Measurements from ENCODE around the gene ARHGEF6.
"Not testable (repeated sequence)": the region's sequence is repeated elsewhere in the genome, so short reads cannot be mapped to it uniquely, and the experiment has no call there.

ARHGEF6 gene

GRCh38 chrX:136780241-136780640, 491 bp downstream of the ARHGEF6 start:
- no peak for DNase-seq

- no peak for DNase-seq
These were observed 1.4 kb downstream of the ARHGEF6 start for GRCh38 chrX:136779346-136779781.

- DNase-seq, result no peak
These were observed 1.8 kb downstream of the ARHGEF6 start for GRCh38 chrX:136778916-136779315.

GRCh38 chrX:136778020-136778419, 2.7 kb downstream of the ARHGEF6 start:
- no peak for DNase-seq

- DNase-seq, result no peak
These were observed 7.1 kb downstream of the ARHGEF6 start for GRCh38 chrX:136773648-136774047.

- DNase-seq, result not testable (repeated sequence)
These were observed 8.9 kb downstream of the ARHGEF6 start for GRCh38 chrX:136771869-136772268.

GRCh38 chrX:136768469-136769084, 12.2 kb downstream of the ARHGEF6 start:
- peak; percentile 43 for DNase-seq

- DNase-seq, result peak; percentile 31
These were observed 13.4 kb downstream of the ARHGEF6 start for GRCh38 chrX:136767104-136767941.

- DNase-seq, result no peak
These were observed 14.0 kb downstream of the ARHGEF6 start for GRCh38 chrX:136766785-136767103.

GRCh38 chrX:136765821-136766356, 14.8 kb downstream of the ARHGEF6 start:
- no peak for DNase-seq

- no peak for DNase-seq
These were observed 16.5 kb downstream of the ARHGEF6 start for GRCh38 chrX:136764206-136764605.

- DNase-seq, result no peak
These were observed 17.8 kb downstream of the ARHGEF6 start for GRCh38 chrX:136762820-136763452.

- no peak for DNase-seq
These were observed 19.3 kb downstream of the ARHGEF6 start for GRCh38 chrX:136761421-136761820.

GRCh38 chrX:136759968-136760367, 20.8 kb downstream of the ARHGEF6 start:
- DNase-seq, result no peak

- DNase-seq, result no peak
These were observed 25.3 kb downstream of the ARHGEF6 start for GRCh38 chrX:136755411-136755810.

- no peak for DNase-seq
These were observed 26.1 kb downstream of the ARHGEF6 start for GRCh38 chrX:136754651-136755050.

GRCh38 chrX:136752796-136753195, 27.9 kb downstream of the ARHGEF6 start:
- DNase-seq, result no peak

- DNase-seq, result no peak
These were observed 28.4 kb downstream of the ARHGEF6 start for GRCh38 chrX:136752346-136752745.

GRCh38 chrX:136750364-136750763, 30.4 kb downstream of the ARHGEF6 start:
- DNase-seq, result no peak

- DNase-seq, result no peak
These were observed 33.4 kb downstream of the ARHGEF6 start for GRCh38 chrX:136747003-136747986.

- no peak for DNase-seq
These were observed 35.2 kb downstream of the ARHGEF6 start for GRCh38 chrX:136745215-136746173.
